Measurements from ENCODE around the gene PHACTR2.

The PHACTR2 gene

GRCh38 chr6:143676437-143677045, 1.2 kb upstream of the PHACTR2 start:
- no peak for DNase-seq
- Histone ChIP-seq H3K27ac (ENCODE audit: low read length) (no peak overlapping the region), H4K20me1 (ENCODE audit: insufficient read depth, low read length) (no peaks in the 10 kb centered on the region), H2AFZ (ENCODE audit: low read depth, low read length) (no peak overlapping the region), H3K4me1 (ENCODE audit: insufficient read depth, low read length) (no peaks in the 10 kb centered on the region), H3K4me2 (ENCODE audit: insufficient read depth, low read length) (no peak overlapping the region), H3K79me2 (ENCODE audit: insufficient read depth, low read length) (no peaks in the 10 kb centered on the region), H3K27me3 (ENCODE audit: insufficient read depth, low read length, poor library complexity) (no peaks in the 10 kb centered on the region), H3K9ac (ENCODE audit: low read depth, low read length) (no peak overlapping the region), H3K4me3 (ENCODE audit: low read depth in 1 of 2, low read length in 2 of 2) (no peak overlapping the region), H3K9me3 (ENCODE audit: insufficient read depth, low read length, severe bottlenecking) (no peaks in the 10 kb centered on the region), H3K36me3 (ENCODE audit: insufficient read depth, low read length) (no peaks in the 10 kb centered on the region)
- no peak for TF ChIP-seq CTCF (IDR thresholded peaks at IDR 0.05; ENCODE audit: borderline replicate concordance, extremely low read depth, low read length, poor library complexity, severe bottlenecking)
- no peak for TF ChIP-seq EZH2 (IDR thresholded peaks at IDR 0.05; ENCODE audit: borderline replicate concordance, low read depth, low read length, severe bottlenecking)
- ATAC-seq (ENCODE audit: insufficient read depth, low read depth), result no peak

- Histone ChIP-seq H3K9me3 (ENCODE audit: insufficient read depth, low read length, severe bottlenecking) (no peaks in the 10 kb centered on the region), H3K9ac (ENCODE audit: low read depth, low read length) (no peak overlapping the region), H3K4me3 (ENCODE audit: low read depth in 1 of 2, low read length in 2 of 2) (no peak overlapping the region), H2AFZ (ENCODE audit: low read depth, low read length) (no peak overlapping the region), H4K20me1 (ENCODE audit: insufficient read depth, low read length) (no peaks in the 10 kb centered on the region), H3K36me3 (ENCODE audit: insufficient read depth, low read length) (no peaks in the 10 kb centered on the region), H3K79me2 (ENCODE audit: insufficient read depth, low read length) (no peaks in the 10 kb centered on the region), H3K4me2 (ENCODE audit: insufficient read depth, low read length) (no peak overlapping the region), H3K27me3 (ENCODE audit: insufficient read depth, low read length, poor library complexity) (no peaks in the 10 kb centered on the region), H3K4me1 (ENCODE audit: insufficient read depth, low read length) (no peaks in the 10 kb centered on the region), H3K27ac (ENCODE audit: low read length) (no peak overlapping the region)
- DNase-seq (no peak), ATAC-seq (ENCODE audit: insufficient read depth, low read depth) (no peak)
- TF ChIP-seq CTCF (IDR thresholded peaks at IDR 0.05; ENCODE audit: borderline replicate concordance, extremely low read depth, low read length, poor library complexity, severe bottlenecking), result no peak
- TF ChIP-seq EZH2 (IDR thresholded peaks at IDR 0.05; ENCODE audit: borderline replicate concordance, low read depth, low read length, severe bottlenecking), result no peak
These were observed 231 bp upstream of the PHACTR2 start for GRCh38 chr6:143677577-143677890.

- no peak for ATAC-seq (ENCODE audit: insufficient read depth, low read depth)
- no peak for DNase-seq
- Histone ChIP-seq H4K20me1 (ENCODE audit: insufficient read depth, low read length) (no peaks in the 10 kb centered on the region), H3K9ac (ENCODE audit: low read depth, low read length) (no peak overlapping the region), H3K79me2 (ENCODE audit: insufficient read depth, low read length) (no peaks in the 10 kb centered on the region), H2AFZ (ENCODE audit: low read depth, low read length) (no peak overlapping the region), H3K9me3 (ENCODE audit: insufficient read depth, low read length, severe bottlenecking) (no peaks in the 10 kb centered on the region), H3K27me3 (ENCODE audit: insufficient read depth, low read length, poor library complexity) (no peaks in the 10 kb centered on the region), H3K4me1 (ENCODE audit: insufficient read depth, low read length) (no peaks in the 10 kb centered on the region), H3K36me3 (ENCODE audit: insufficient read depth, low read length) (no peaks in the 10 kb centered on the region), H3K4me3 (ENCODE audit: low read depth in 1 of 2, low read length in 2 of 2) (no peak overlapping the region), H3K27ac (ENCODE audit: low read length) (no peak overlapping the region), H3K4me2 (ENCODE audit: insufficient read depth, low read length) (no peak overlapping the region)
- no peak for TF ChIP-seq CTCF (IDR thresholded peaks at IDR 0.05; ENCODE audit: borderline replicate concordance, extremely low read depth, low read length, poor library complexity, severe bottlenecking)
These were observed 1.3 kb downstream of the PHACTR2 start for GRCh38 chr6:143679041-143679440.

GRCh38 chr6:143680141-143680540, 2.4 kb downstream of the PHACTR2 start:
- DNase-seq (no peak), ATAC-seq (ENCODE audit: insufficient read depth, low read depth) (no peak)
- Histone ChIP-seq H3K79me2 (ENCODE audit: insufficient read depth, low read length) (no peaks in the 10 kb centered on the region), H2AFZ (ENCODE audit: low read depth, low read length) (no peak overlapping the region), H3K4me2 (ENCODE audit: insufficient read depth, low read length) (no peak overlapping the region), H3K36me3 (ENCODE audit: insufficient read depth, low read length) (no peaks in the 10 kb centered on the region), H3K4me3 (ENCODE audit: low read depth in 1 of 2, low read length in 2 of 2) (no peak overlapping the region), H3K9me3 (ENCODE audit: insufficient read depth, low read length, severe bottlenecking) (no peaks in the 10 kb centered on the region), H3K9ac (ENCODE audit: low read depth, low read length) (no peak overlapping the region), H3K4me1 (ENCODE audit: insufficient read depth, low read length) (no peaks in the 10 kb centered on the region), H3K27me3 (ENCODE audit: insufficient read depth, low read length, poor library complexity) (no peaks in the 10 kb centered on the region), H4K20me1 (ENCODE audit: insufficient read depth, low read length) (no peaks in the 10 kb centered on the region), H3K27ac (ENCODE audit: low read length) (no peak overlapping the region)
- no peak for TF ChIP-seq CTCF (IDR thresholded peaks at IDR 0.05; ENCODE audit: borderline replicate concordance, extremely low read depth, low read length, poor library complexity, severe bottlenecking)
- TF ChIP-seq EZH2 (IDR thresholded peaks at IDR 0.05; ENCODE audit: borderline replicate concordance, low read depth, low read length, severe bottlenecking), result no peak
